Measurements from ENCODE around the gene TEX22. TPM values are rescaled to one million over a fixed set of nuclear protein-coding genes. Genes with fewer than 3 reads are reported as not detected.

The TEX22 gene
- total RNA-seq, 3 donors from 2014 or later = 0.71 to 1.7 (median 1.2) TPM

- Mint-ChIP-seq H3K27me3 (ENCODE audit: low read depth) (no peaks in the 10 kb centered on the region), H3K36me3 (ENCODE audit: insufficient read depth) (peaks cover 8% of the 10 kb centered on the region), H3K4me1 (ENCODE audit: low read depth) (peaks cover 33% of the 10 kb centered on the region), H3K4me3 (peak overlapping the region; percentile 40), H3K9me3 (no peaks in the 10 kb centered on the region)
- no peak for DNase-seq
- ATAC-seq = no peak
Measured at GRCh38 chr14:105422695-105423487, 24.6 kb downstream of the TEX22 start.

DNA sequence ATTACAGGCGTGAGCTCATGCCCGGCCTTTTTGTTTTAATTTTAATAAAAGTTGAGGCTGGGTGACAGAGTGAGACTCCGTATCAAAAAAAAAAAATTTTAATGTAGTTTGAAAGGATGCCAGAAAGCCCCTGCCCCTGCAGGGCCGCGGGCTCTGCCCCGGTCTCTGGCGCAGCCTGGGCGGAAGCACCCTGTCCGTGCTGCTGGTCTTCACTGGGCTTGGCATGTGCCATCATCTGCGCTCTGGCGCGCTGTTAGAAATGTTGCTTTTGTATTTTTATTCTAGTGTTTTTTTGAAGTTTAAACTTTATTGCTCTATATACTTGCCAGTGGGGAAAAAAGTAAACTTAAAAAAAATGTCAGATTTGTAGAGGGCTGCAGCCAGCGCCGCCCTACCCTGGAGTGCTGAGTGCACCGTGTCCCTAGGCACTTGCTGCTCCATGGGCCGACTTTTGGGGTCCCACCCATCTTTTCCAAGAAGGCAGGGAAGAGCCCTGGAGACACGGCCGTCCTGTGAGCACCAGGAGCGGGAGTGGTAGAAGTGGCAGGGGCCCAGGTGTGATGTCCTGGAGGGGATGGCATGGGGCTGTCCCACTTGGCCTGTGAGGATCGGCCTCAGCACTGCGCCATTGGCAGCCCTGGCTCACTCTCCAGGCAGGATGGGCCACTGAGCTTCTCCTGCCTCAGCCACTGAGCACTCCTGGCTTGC lies 25.3 kb downstream of the TEX22 start:
- Mint-ChIP-seq H3K4me1 (ENCODE audit: low read depth) (peaks cover 35% of the 10 kb centered on the region), H3K4me3 (no peak overlapping the region), H3K36me3 (ENCODE audit: insufficient read depth) (peaks cover 8% of the 10 kb centered on the region), H3K27me3 (ENCODE audit: low read depth) (no peaks in the 10 kb centered on the region), H3K9me3 (no peaks in the 10 kb centered on the region)
- DNase-seq = no peak
- ATAC-seq = no peak

DNA sequence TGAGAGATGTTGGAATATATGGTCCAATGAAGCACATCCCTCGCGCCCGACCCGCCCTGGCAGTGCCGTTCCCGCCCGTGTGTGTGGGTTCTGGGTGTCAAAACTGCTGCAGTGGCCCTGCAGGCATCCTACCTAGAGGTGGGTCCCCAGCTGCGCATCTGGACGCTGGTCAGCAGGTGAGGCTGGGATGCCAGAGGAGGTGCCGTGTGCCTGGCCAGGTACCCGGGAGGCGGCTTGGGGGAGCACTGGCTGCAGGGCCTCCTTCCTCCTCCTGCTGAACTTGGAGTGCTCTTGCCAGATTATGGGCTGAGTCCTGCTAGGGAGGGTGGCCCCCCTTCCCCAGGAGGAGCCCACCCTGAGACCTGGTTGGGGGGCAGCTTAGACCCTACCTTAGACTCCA lies 26.5 kb downstream of the TEX22 start:
- Mint-ChIP-seq H3K4me3 (no peak overlapping the region), H3K9me3 (no peaks in the 10 kb centered on the region), H3K4me1 (ENCODE audit: low read depth) (peaks cover 29% of the 10 kb centered on the region), H3K27me3 (ENCODE audit: low read depth) (no peaks in the 10 kb centered on the region), H3K36me3 (ENCODE audit: insufficient read depth) (peaks cover 8% of the 10 kb centered on the region)
- DNase-seq (no peak), ATAC-seq (no peak)

GRCh38 chr14:105425823-105426247 lies 27.5 kb downstream of the TEX22 start:
- H3K9me3 Mint-ChIP-seq = no peaks in the 10 kb centered on the region
- no peak for DNase-seq
- H3K4me1 Mint-ChIP-seq (ENCODE audit: low read depth) = peaks cover 29% of the 10 kb centered on the region
- H3K27me3 Mint-ChIP-seq (ENCODE audit: low read depth) = no peaks in the 10 kb centered on the region
- ATAC-seq = no peak
- peaks cover 12% of the 10 kb centered on the region for H3K36me3 Mint-ChIP-seq (ENCODE audit: insufficient read depth)
- H3K4me3 Mint-ChIP-seq = no peak overlapping the region

GRCh38 chr14:105426416-105427130 lies 28.2 kb downstream of the TEX22 start:
- no peak for ATAC-seq

GRCh38 chr14:105427412-105427811 lies 29.1 kb downstream of the TEX22 start:
- Mint-ChIP-seq H3K36me3 (ENCODE audit: insufficient read depth) (peaks cover 18% of the 10 kb centered on the region), H3K9me3 (no peaks in the 10 kb centered on the region)

More at GRCh38 chr14:105426416-105427130, 28.2 kb downstream of the TEX22 start:
- Mint-ChIP-seq H3K4me3 (no peak overlapping the region), H3K36me3 (ENCODE audit: insufficient read depth) (peaks cover 18% of the 10 kb centered on the region), H3K9me3 (no peaks in the 10 kb centered on the region), H3K4me1 (ENCODE audit: low read depth) (peaks cover 25% of the 10 kb centered on the region), H3K27me3 (ENCODE audit: low read depth) (no peaks in the 10 kb centered on the region)
- no peak for DNase-seq

DNA sequence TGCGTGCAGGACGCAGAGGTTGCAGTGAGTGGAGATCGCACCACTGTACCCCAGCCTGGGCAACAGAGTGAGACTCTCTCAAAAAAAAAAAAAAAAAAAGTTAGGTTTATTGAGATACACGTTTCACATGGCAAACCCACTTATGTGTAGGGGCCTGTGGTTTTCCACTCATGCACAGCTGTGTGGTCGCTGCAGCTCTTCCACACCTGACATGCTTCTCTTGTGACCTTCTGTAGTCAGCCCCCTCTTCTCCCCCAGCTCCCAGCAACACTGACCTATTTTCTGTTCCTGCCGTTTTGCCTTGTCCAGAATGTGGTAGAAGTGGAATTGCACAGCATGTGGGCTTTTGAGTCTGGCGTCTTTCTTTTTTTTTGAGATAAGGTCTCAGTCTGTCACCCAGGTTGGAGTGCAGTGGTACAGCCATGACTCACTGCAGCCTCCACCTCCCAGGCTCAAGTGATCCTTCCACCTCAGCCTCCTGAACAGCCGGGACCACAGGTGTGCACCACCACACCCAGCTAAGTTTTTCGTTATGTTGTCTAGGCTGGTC lies 29.7 kb downstream of the TEX22 start:
- Mint-ChIP-seq H3K4me1 (ENCODE audit: low read depth) (peaks cover 12% of the 10 kb centered on the region), H3K27me3 (ENCODE audit: low read depth) (no peaks in the 10 kb centered on the region), H3K9me3 (no peaks in the 10 kb centered on the region), H3K36me3 (ENCODE audit: insufficient read depth) (peaks cover 18% of the 10 kb centered on the region), H3K4me3 (no peak overlapping the region)
- ATAC-seq (no peak), DNase-seq (no peak)

More at GRCh38 chr14:105427412-105427811, 29.1 kb downstream of the TEX22 start:
- DNase-seq = no peak
- H3K4me1 Mint-ChIP-seq (ENCODE audit: low read depth) = peaks cover 17% of the 10 kb centered on the region
- no peaks in the 10 kb centered on the region for H3K27me3 Mint-ChIP-seq (ENCODE audit: low read depth)
- no peak for ATAC-seq
- no peak overlapping the region for H3K4me3 Mint-ChIP-seq

GRCh38 chr14:105430042-105430441 lies 31.7 kb downstream of the TEX22 start:
- ATAC-seq = no peak
- no peak for DNase-seq
- Mint-ChIP-seq H3K9me3 (no peaks in the 10 kb centered on the region), H3K4me1 (ENCODE audit: low read depth) (peaks cover 13% of the 10 kb centered on the region), H3K27me3 (ENCODE audit: low read depth) (no peaks in the 10 kb centered on the region), H3K36me3 (ENCODE audit: insufficient read depth) (peaks cover 18% of the 10 kb centered on the region), H3K4me3 (no peak overlapping the region)

GRCh38 chr14:105430565-105430964 lies 32.2 kb downstream of the TEX22 start:
- H3K4me3 Mint-ChIP-seq = no peak overlapping the region
- ATAC-seq = no peak
- peaks cover 15% of the 10 kb centered on the region for H3K4me1 Mint-ChIP-seq (ENCODE audit: low read depth)

DNA sequence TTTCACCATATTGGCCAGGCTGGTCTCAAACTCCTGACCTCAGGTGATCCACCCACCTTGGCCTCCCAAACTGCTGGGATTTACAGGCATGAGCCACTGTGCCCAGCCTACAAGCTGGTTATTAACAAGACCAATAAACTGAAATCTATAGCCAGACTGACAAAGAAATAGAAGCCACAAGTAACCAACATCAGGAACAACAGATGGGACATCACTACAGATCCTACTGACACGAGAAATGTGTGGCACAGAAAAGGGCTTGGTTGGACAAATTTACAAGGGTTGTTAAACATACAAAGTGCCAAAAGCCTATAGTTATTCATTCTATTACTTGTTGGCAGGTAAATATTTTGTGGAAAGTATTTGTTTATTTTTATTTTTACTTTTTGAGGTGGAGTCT lies 32.9 kb downstream of the TEX22 start:
- ATAC-seq (no peak), DNase-seq (no peak)
- H3K4me1 Mint-ChIP-seq (ENCODE audit: low read depth) = peaks cover 15% of the 10 kb centered on the region
- no peaks in the 10 kb centered on the region for H3K27me3 Mint-ChIP-seq (ENCODE audit: low read depth)
- H3K36me3 Mint-ChIP-seq (ENCODE audit: insufficient read depth) = peaks cover 15% of the 10 kb centered on the region
- no peaks in the 10 kb centered on the region for H3K9me3 Mint-ChIP-seq
- H3K4me3 Mint-ChIP-seq = no peak overlapping the region

More at GRCh38 chr14:105430565-105430964, 32.2 kb downstream of the TEX22 start:
- H3K36me3 Mint-ChIP-seq (ENCODE audit: insufficient read depth) = peaks cover 18% of the 10 kb centered on the region
- no peak for DNase-seq
- no peaks in the 10 kb centered on the region for H3K27me3 Mint-ChIP-seq (ENCODE audit: low read depth)
- no peaks in the 10 kb centered on the region for H3K9me3 Mint-ChIP-seq

GRCh38 chr14:105432657-105433056 lies 34.3 kb downstream of the TEX22 start:
- Mint-ChIP-seq H3K27me3 (ENCODE audit: low read depth) (no peaks in the 10 kb centered on the region), H3K4me1 (ENCODE audit: low read depth) (peaks cover 10% of the 10 kb centered on the region), H3K4me3 (no peak overlapping the region), H3K9me3 (no peaks in the 10 kb centered on the region), H3K36me3 (ENCODE audit: insufficient read depth) (peaks cover 10% of the 10 kb centered on the region)
- DNase-seq (no peak), ATAC-seq (no peak)

- Mint-ChIP-seq H3K27me3 (ENCODE audit: low read depth) (no peaks in the 10 kb centered on the region), H3K4me1 (ENCODE audit: low read depth) (peaks cover 9% of the 10 kb centered on the region), H3K9me3 (no peaks in the 10 kb centered on the region), H3K4me3 (no peak overlapping the region), H3K36me3 (ENCODE audit: insufficient read depth) (peaks cover 10% of the 10 kb centered on the region)
- no peak for ATAC-seq
- no peak for DNase-seq
Measured at GRCh38 chr14:105433161-105433605, 34.8 kb downstream of the TEX22 start.

GRCh38 chr14:105436402-105436801 lies 38.1 kb downstream of the TEX22 start:
- Mint-ChIP-seq H3K27me3 (ENCODE audit: low read depth) (no peaks in the 10 kb centered on the region), H3K4me1 (ENCODE audit: low read depth) (peaks cover 8% of the 10 kb centered on the region), H3K9me3 (no peaks in the 10 kb centered on the region), H3K36me3 (ENCODE audit: insufficient read depth) (no peaks in the 10 kb centered on the region), H3K4me3 (no peak overlapping the region)
- DNase-seq (no peak), ATAC-seq (no peak)

All from activated T-cell treated with anti-CD3 and anti-CD28 coated beads, Interleukin-2, amount 50 U/mL, for 4 hours (primary cell).